IMR-90 (cell line): ENCODE data around the gene CYB561A3. TPM values are rescaled to one million over a fixed set of nuclear protein-coding genes. Genes with fewer than 3 reads are reported as not detected.

Source experiments
- ATAC-seq: fragments of 200-7000 bp; cut with Tn5 transposase; 2 replicates; pipeline ENCODE4 v1.9.1; 2020; ENCODE audit warnings: low read depth, mild to moderate bottlenecking, moderate library complexity
- BruUV-seq: library from RNA; stranded (reverse); fragments of 400-500 nt; replicated peaks from 2 replicates; lab custom pipeline; 2021; lab: Mats Ljungman, UMichigan
- CTCF ChIA-PET: fragments of 300-600 bp; formaldehyde crosslinking; extraction: SDS; loops from one replicate; lab custom pipeline; 2021; ENCODE audit warnings: antibody characterized with exemption; lab: Yijun Ruan, JAX
- POLR2A ChIA-PET: fragments of 300-600 bp; sonication (Branson Sonifier 250); formaldehyde crosslinking; loops from one replicate; lab custom pipeline; 2022; ENCODE audit warnings: antibody characterized with exemption; ENCODE audit not compliant: unreplicated experiment; lab: Charles Lee
- DNase-seq: peaks from one replicate; pipeline ENCODE4 v3.0.0; 2013
- H2AFZ ChIP-seq: replicated peaks from 2 replicates; pipeline ENCODE3; 2013; ENCODE audit warnings: low read length, mild to moderate bottlenecking; ENCODE audit not compliant: poor library complexity
- H2AK5ac ChIP-seq: 2 replicates; pipeline ENCODE4 v1.6.1; 2013; ENCODE audit warnings: low read depth, low read length, inconsistent platforms
- H2AK9ac ChIP-seq: replicated peaks from 2 replicates; pipeline ENCODE3; 2013; ENCODE audit warnings: mild to moderate bottlenecking, low read depth, low read length, moderate library complexity; ENCODE audit not compliant: poor library complexity
- H2BK120ac ChIP-seq: 2 replicates; pipeline ENCODE4 v1.6.1; 2013; ENCODE audit warnings: low read depth, low read length, inconsistent platforms
- H2BK15ac ChIP-seq: 3 replicates; pipeline ENCODE4 v1.6.1; 2013; ENCODE audit warnings: low read depth, low read length, inconsistent platforms
- H2BK20ac ChIP-seq: 2 replicates; pipeline ENCODE4 v1.6.1; 2013; ENCODE audit warnings: low read depth, mild to moderate bottlenecking, inconsistent platforms, low read length, moderate library complexity
- H2BK5ac ChIP-seq: 2 replicates; pipeline ENCODE4 v1.6.1; 2013; ENCODE audit warnings: mild to moderate bottlenecking, low read depth, low read length, inconsistent platforms; ENCODE audit not compliant: poor library complexity, severe bottlenecking
- H3K14ac ChIP-seq: replicated peaks from 2 replicates; pipeline ENCODE4 v1.6.1; 2013; ENCODE audit warnings: low read depth, low read length, inconsistent platforms
- H3K18ac ChIP-seq: 2 replicates; pipeline ENCODE4 v1.6.1; 2013; ENCODE audit warnings: low read depth, low read length, control low read depth
- H3K23ac ChIP-seq: 2 replicates; pipeline ENCODE4 v1.6.1; 2013; ENCODE audit warnings: low read depth, low read length, inconsistent platforms
- H3K27ac ChIP-seq: 2 replicates; pipeline ENCODE4 v1.5.1; 2013; ENCODE audit warnings: mild to moderate bottlenecking, control low read depth, low read length; ENCODE audit not compliant: insufficient read depth
- H3K27me3 ChIP-seq: 2 replicates; pipeline ENCODE4 v1.6.1; 2013; ENCODE audit warnings: low read length; ENCODE audit not compliant: control insufficient read depth, insufficient read depth
- H3K36me3 ChIP-seq: 2 replicates; pipeline ENCODE4 v1.6.1; 2013; ENCODE audit warnings: low read length, mixed read lengths; ENCODE audit not compliant: control insufficient read depth, insufficient read depth
- H3K4ac ChIP-seq: 2 replicates; pipeline ENCODE4 v1.6.1; 2013; ENCODE audit warnings: low read depth, low read length, inconsistent platforms
- H3K4me1 ChIP-seq: 2 replicates; pipeline ENCODE4 v1.6.1; 2013; ENCODE audit warnings: low read length, mixed read lengths; ENCODE audit not compliant: control insufficient read depth, insufficient read depth
- H3K4me2 ChIP-seq: 2 replicates; pipeline ENCODE4 v1.6.1; 2013; ENCODE audit warnings: low read depth, mild to moderate bottlenecking, control low read depth, low read length, moderate library complexity
- H3K4me3 ChIP-seq: 2 replicates; pipeline ENCODE4 v1.5.1; 2013; ENCODE audit warnings: low read depth, mild to moderate bottlenecking, control low read depth, low read length, moderate library complexity; ENCODE audit not compliant: insufficient read depth
- H3K56ac ChIP-seq: 2 replicates; pipeline ENCODE4 v1.6.1; 2013; ENCODE audit warnings: low read length, inconsistent platforms; ENCODE audit not compliant: insufficient read depth; ENCODE audit errors: extremely low read depth
- H3K79me1 ChIP-seq, 2 experiments: 2 replicates each; pipeline ENCODE4 v1.6.1; 2013; ENCODE audit warnings: low read length in 2 of 2, inconsistent platforms in 1 of 2, low read depth in 1 of 2
- H3K9ac ChIP-seq: 2 replicates; pipeline ENCODE4 v1.6.1; 2013; ENCODE audit warnings: low read depth, low read length, control low read depth
- H3K9me1 ChIP-seq: 2 replicates; pipeline ENCODE4 v1.6.1; 2013; ENCODE audit warnings: low read length, inconsistent platforms; ENCODE audit not compliant: insufficient read depth
- H3K9me3 ChIP-seq: 2 replicates; pipeline ENCODE4 v1.6.1; 2013; ENCODE audit warnings: low read length; ENCODE audit not compliant: control insufficient read depth, insufficient read depth
- H4K20me1 ChIP-seq: 2 replicates; pipeline ENCODE4 v1.6.1; 2013; ENCODE audit warnings: low read length, inconsistent platforms; ENCODE audit not compliant: insufficient read depth
- H4K5ac ChIP-seq: 2 replicates; pipeline ENCODE4 v1.6.1; 2013; ENCODE audit warnings: mild to moderate bottlenecking, low read depth, low read length, control low read depth
- H4K8ac ChIP-seq, 2 experiments: 2 replicates each; pipeline ENCODE4 v1.6.1; 2013; ENCODE audit warnings: low read depth in 2 of 2, low read length in 2 of 2, control low read depth in 1 of 2, inconsistent platforms in 1 of 2
- H4K91ac ChIP-seq: 2 replicates; pipeline ENCODE4 v1.6.1; 2013; ENCODE audit warnings: low read depth, low read length, inconsistent platforms; ENCODE audit not compliant: insufficient read depth
- BHLHE40 ChIP-seq: fragments of 150-350 bp; IDR thresholded peaks from 2 replicates; pipeline ENCODE4 v1.6.1; 2016; ENCODE audit warnings: mild to moderate bottlenecking, low read depth, low read length
- CEBPB ChIP-seq: IDR thresholded peaks from 2 replicates; pipeline ENCODE4 v1.6.1; 2012; ENCODE audit warnings: low read depth, low read length, improper control_type of control experiment
- CHD1 ChIP-seq: IDR thresholded peaks from 2 replicates; pipeline ENCODE4 v1.6.1; 2012; ENCODE audit warnings: low read depth, low read length, improper control_type of control experiment
- CTCF ChIP-seq: conservative IDR thresholded peaks from 2 replicates; pipeline ENCODE4 v1.5.1; 2012; ENCODE audit warnings: mild to moderate bottlenecking, low read depth, low read length, improper control_type of control experiment
- ELK1 ChIP-seq: fragments of 150-350 bp; IDR thresholded peaks from 2 replicates; pipeline ENCODE4 v1.6.1; 2016; ENCODE audit warnings: low read depth, mild to moderate bottlenecking, low read length, moderate library complexity, borderline replicate concordance
- FOS ChIP-seq: fragments of 150-350 bp; IDR thresholded peaks from 2 replicates; pipeline ENCODE4 v1.6.1; 2016; ENCODE audit warnings: low read depth, low read length
- MAFK ChIP-seq: IDR thresholded peaks from 2 replicates; pipeline ENCODE4 v1.6.1; 2012; ENCODE audit warnings: low read depth, low read length, improper control_type of control experiment
- MAZ ChIP-seq: IDR thresholded peaks from 2 replicates; pipeline ENCODE4 v1.6.1; 2012; ENCODE audit warnings: low read depth, mild to moderate bottlenecking, low read length, improper control_type of control experiment, moderate library complexity, borderline replicate concordance
- MXI1 ChIP-seq: IDR thresholded peaks from 2 replicates; pipeline ENCODE4 v1.6.1; 2012; ENCODE audit warnings: low read depth, mild to moderate bottlenecking, low read length, moderate library complexity, borderline replicate concordance
- NFE2L2 ChIP-seq: fragments of 150-350 bp; IDR thresholded peaks from 2 replicates; pipeline ENCODE4 v1.6.1; 2016; ENCODE audit warnings: low read depth, mild to moderate bottlenecking, low read length
- POLR2A ChIP-seq: IDR thresholded peaks from 2 replicates; pipeline ENCODE4 v1.6.1; 2012; ENCODE audit warnings: mild to moderate bottlenecking, low read depth, low read length
- RAD21 ChIP-seq: IDR thresholded peaks from 2 replicates; pipeline ENCODE4 v1.6.1; 2012; ENCODE audit warnings: low read length, improper control_type of control experiment
- RCOR1 ChIP-seq: IDR thresholded peaks from 2 replicates; pipeline ENCODE4 v1.6.1; 2012; ENCODE audit warnings: mild to moderate bottlenecking, low read length, improper control_type of control experiment; ENCODE audit not compliant: insufficient replicate concordance
- RFX5 ChIP-seq: IDR thresholded peaks from 2 replicates; pipeline ENCODE4 v1.8.0; 2012; ENCODE audit warnings: low read depth, mild to moderate bottlenecking, low read length, moderate library complexity
- SMC3 ChIP-seq: fragments of 150-350 bp; IDR thresholded peaks from 2 replicates; pipeline ENCODE4 v1.6.1; 2016; ENCODE audit warnings: low read depth, mild to moderate bottlenecking, antibody characterized with exemption, low read length, moderate library complexity
- WGBS, 2 experiments: methylation state at CpG; one replicate each; pipeline versions ENCODE4 v1.1.5 to v1.1.7; 2013; ENCODE audit warnings: missing lambda C conversion rate in 2 of 2; ENCODE audit not compliant: insufficient read length in 1 of 2; ENCODE audit errors: extremely low coverage in 2 of 2; 5-methylcytosine and 5-hydroxymethylcytosine counted together
- dilution Hi-C: fragments of 300-500 bp; cut with HindIII; formaldehyde crosslinking; loops from one replicate; pipeline ENCODE4 v1.14.3; 2018; ENCODE audit warnings: low sequenced_read_pairs; ENCODE audit not compliant: unreplicated experiment
- in situ Hi-C: fragments of 300-500 bp; cut with MboI; formaldehyde crosslinking; loops from 3 replicates; pipeline ENCODE4 v1.14.3; 2019; ENCODE audit warnings: low sequenced_read_pairs, inconsistent platforms, mixed read lengths
- intact Hi-C: fragments of 100-400 bp; cut with micrococcal nuclease; formaldehyde crosslinking; loops from 2 replicates; pipeline ENCODE4 v1.10.0; 2022
- polyA plus RNA-seq, 3 experiments: library from polyadenylated mRNA; depleted of rRNA; stranded (reverse); fragments of >200 nt; gene quantifications; 2 replicates each; pipeline ENCODE4 v1.2.3, GENCODE V29; 2012; ENCODE audit warnings: low replicate concordance in 1 of 3
- total RNA-seq: library from RNA; depleted of rRNA; stranded (reverse); fragments of >200 nt; gene quantifications from 2 replicates; pipeline ENCODE4 v1.2.3, GENCODE V29; 2012
- TF ChIP-seq, protein P1 (sequence below): fragments of 150-350 bp; IDR thresholded peaks from 2 replicates; pipeline ENCODE4 v1.6.1; 2017; ENCODE audit warnings: mild to moderate bottlenecking, antibody characterized with exemption, low read length, low read depth

The CYB561A3 gene
- total and polyA plus RNA-seq, 2 of the 4 experiments (the other 2 are of a cell fraction) = 13.6 to 39.2 TPM

GRCh38 chr11:61375761-61376108 is 14.1 kb upstream of the CYB561A3 start:
- no peak overlapping the region for H3K27ac ChIP-seq
- in situ Hi-C loops = no loop called here
- no peak overlapping the region for H4K5ac ChIP-seq
- no peak overlapping the region for H3K9ac ChIP-seq
- no peak overlapping the region for H2BK5ac ChIP-seq
- no peak overlapping the region for H3K4ac ChIP-seq
- no peak overlapping the region for H3K18ac ChIP-seq
- H4K8ac ChIP-seq = no peak overlapping the region
- no peaks in the 10 kb centered on the region for H3K27me3 ChIP-seq
- intact Hi-C loops = no loop called here
- no peak for DNase-seq
- BruUV-seq = no TSS peak
- no peak for ATAC-seq
- no peak overlapping the region for H2AFZ ChIP-seq
- H3K4me1 ChIP-seq = peaks cover 11% of the 10 kb centered on the region
- no peak overlapping the region for H3K4me2 ChIP-seq
- H3K9me1 ChIP-seq = peaks cover 3% of the 10 kb centered on the region; the same call in 1 of the 2 replicates
- H2BK120ac ChIP-seq = no peak overlapping the region
- H2AK9ac ChIP-seq = no peak overlapping the region
- H3K56ac ChIP-seq = no peak overlapping the region
- dilution Hi-C loops = no loop called here
- WGBS, 2 experiments = 100% methylated on average over 1 of the region's 6 CpGs; no CpG with 5 or more reads in 1 of the 2 experiments
- H2AK5ac ChIP-seq = no peak overlapping the region
- H2BK20ac ChIP-seq = no peak overlapping the region
- CTCF ChIA-PET = no interaction called here
- POLR2A ChIA-PET = no interaction called here
- peaks cover 4 to 6% of the 10 kb centered on the region in 2 experiments; a peak in 3 of 4 replicates for H3K79me1 ChIP-seq
- no peak overlapping the region for H3K4me3 ChIP-seq
- TF ChIP-seq ELK1 = no peak
- no peak for TF ChIP-seq CHD1
- TF ChIP-seq RAD21 = no peak
- TF ChIP-seq CTCF = no peak
- no peak for TF ChIP-seq MAZ
- TF ChIP-seq RCOR1 = no peak
- no peak for TF ChIP-seq POLR2A
- TF ChIP-seq FOS = no peak
- TF ChIP-seq MXI1 = no peak
- TF ChIP-seq MAFK = no peak
- no peak for TF ChIP-seq BHLHE40
- TF ChIP-seq, protein P1, sequence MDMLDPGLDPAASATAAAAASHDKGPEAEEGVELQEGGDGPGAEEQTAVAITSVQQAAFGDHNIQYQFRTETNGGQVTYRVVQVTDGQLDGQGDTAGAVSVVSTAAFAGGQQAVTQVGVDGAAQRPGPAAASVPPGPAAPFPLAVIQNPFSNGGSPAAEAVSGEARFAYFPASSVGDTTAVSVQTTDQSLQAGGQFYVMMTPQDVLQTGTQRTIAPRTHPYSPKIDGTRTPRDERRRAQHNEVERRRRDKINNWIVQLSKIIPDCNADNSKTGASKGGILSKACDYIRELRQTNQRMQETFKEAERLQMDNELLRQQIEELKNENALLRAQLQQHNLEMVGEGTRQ = no peak
- no peak for TF ChIP-seq RFX5
- no peak for TF ChIP-seq SMC3
- no peak for TF ChIP-seq CEBPB
- no peak for TF ChIP-seq NFE2L2
- H2BK15ac ChIP-seq = no peak overlapping the region
- H3K9me3 ChIP-seq = 0 out of 2 replicates have a peak, but pooled peaks cover 2% of the 10 kb centered on the region
- H3K23ac ChIP-seq = no peak overlapping the region
- no peaks in the 10 kb centered on the region; the same call in 1 of the 2 replicates for H4K20me1 ChIP-seq
- peaks cover under 1% of the 10 kb centered on the region for H3K36me3 ChIP-seq
- no peak overlapping the region for H4K91ac ChIP-seq
- no peak overlapping the region for H3K14ac ChIP-seq
